ENCODE results near the gene RDM1. TPM values are rescaled to one million over a fixed set of nuclear protein-coding genes. Genes with fewer than 3 reads are reported as not detected.

RDM1 gene, protein sequence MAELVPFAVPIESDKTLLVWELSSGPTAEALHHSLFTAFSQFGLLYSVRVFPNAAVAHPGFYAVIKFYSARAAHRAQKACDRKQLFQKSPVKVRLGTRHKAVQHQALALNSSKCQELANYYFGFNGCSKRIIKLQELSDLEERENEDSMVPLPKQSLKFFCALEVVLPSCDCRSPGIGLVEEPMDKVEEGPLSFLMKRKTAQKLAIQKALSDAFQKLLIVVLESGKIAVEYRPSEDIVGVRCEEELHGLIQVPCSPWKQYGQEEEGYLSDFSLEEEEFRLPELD
- total RNA-seq (2022; extraction: Qiagen RNA extraction), result 2.7 to 3.9 TPM (median 3.1 TPM) in 5 replicates

DNA sequence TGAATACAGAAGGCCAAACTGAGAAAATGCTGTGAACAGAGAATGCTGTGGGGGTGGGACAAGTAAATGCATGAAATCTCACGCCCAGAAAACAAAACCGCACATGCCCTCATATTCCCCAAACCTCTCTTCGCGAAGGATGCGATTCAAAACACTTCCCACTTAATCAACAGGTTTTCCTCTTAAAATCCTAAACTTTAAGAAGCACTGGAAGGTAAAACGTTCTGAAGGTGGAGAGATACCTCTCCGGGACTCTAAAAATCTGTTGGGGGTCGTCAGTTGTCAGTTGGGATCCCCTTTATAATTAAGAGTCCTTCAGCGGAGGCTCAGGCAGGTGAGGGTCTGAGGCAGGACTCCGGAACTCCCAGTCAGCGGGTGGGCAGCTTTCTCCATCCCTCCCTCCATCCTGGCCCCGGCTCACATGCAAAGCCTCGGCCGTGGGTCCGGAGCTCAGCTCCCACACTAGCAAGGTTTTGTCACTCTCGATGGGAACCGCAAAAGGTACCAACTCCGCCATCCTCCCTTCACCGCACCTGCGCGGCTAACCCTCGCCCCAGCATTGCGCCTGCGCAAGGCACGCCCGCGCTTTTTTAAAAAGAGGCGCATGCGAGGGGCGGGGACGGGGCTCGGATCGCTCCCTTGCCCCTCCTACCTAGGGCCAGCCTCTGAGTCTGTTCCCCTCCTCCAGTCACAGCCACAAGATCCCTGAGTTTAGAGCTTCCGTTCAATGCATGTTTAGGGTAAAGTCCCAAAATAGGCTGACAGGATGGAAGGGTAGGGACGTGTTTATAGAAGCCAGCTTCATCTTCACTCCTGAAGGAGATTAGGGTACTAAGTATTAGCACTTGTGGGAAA is at the start of gene RDM1:
Gene RDM1, minus strand, starts transcription at position 563 of the 855 bp plus-strand sequence. Its CDS starts 46 bp downstream, at position 517.

DNA sequence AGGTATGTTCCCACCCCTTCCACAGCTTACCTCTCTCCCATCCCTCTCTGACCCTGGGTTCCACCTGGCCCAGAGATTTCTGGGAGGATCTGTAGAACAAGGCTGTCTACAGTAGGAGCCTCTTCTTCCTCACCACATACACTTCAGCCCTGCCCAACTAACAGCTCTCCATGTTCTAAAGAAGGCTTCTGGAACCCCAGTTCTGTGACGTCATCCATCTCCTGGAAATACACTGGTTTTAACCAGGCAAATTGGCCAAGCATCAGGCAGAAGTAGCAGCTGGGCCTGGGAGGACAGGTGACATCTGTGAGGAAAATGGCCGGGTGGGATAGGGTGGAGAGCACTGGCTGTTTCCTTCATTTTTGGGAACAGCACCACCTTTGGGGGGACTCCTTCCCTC is 13.0 kb upstream of the RDM1 start, which contains the start of gene LYZL6:
Gene LYZL6, minus strand, starts transcription at position 177 of the 400 bp plus-strand sequence. CDS start 4,357 bp downstream, outside the sequence.

DNA sequence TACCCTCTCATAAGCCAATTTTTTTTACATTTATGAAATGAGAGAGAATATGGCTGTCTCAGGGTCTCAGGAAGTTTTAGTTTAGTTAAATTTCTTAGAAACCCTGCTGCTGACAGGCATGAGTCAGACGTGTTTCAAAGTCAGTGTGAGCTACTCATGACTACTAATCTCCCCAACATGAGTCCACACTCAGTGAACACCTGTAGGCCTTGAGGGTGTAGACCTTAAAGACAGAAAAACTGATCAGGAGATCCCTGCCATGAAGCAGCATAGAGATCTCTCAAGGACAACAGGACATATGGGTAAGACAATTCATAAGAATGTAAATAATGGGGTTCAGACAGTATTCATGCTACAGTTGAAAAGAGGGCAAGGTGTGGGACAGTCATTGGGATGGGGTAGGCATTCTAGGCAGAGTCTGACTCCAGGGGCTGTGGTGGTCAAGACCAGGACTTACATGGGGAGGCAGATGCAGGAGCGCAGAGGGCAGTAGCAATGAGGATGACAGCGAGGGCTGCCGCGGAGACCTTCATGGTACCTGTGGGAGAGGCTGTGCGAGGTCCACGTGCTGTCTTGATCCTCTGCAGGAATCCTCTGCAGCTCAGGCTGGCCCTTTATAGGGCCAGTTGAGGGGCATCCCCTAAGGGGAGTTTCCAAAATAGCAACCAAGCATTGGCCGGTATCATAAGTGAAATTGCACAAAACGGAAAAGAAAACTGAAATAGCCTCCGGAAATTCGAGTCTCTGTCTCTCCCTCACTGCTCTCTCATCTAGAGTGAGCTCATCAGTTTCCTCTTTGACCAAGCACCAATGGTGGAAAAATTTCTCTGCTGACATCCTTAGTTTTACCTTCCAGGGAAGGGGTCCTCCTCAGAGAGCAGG is 50.6 kb downstream of the RDM1 start, which contains the start of gene CCL5:
Gene CCL5, minus strand, starts transcription at position 588 of the 882 bp plus-strand sequence.

DNA sequence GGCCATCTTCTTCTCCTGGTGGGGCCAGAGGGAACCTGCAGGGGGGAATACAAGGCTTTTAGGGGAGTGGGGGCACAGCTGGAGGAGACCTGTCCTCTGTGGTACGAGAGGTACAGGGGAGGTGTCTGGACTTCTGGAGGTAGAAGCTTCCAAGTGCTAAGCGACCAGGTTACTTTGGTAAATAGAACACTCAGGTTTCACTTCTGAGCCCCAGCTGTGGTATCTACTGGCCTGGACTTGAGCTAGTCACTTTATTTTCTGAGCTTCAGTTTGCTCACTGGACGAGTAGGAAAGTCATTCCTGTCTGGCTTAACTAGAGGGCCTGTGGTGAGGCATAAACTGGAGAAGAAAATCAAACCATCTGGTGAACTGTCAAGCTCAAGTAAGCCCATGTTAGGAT is 61.8 kb downstream of the RDM1 start, which contains the start of gene HEATR9:
Gene HEATR9, minus strand, starts transcription at position 155 of the 400 bp plus-strand sequence. Its CDS starts 149 bp downstream, at position 6.

Other genes with a start within 250 kb of the RDM1 start
- gene RASL10B, start 199.1 kb downstream of the RDM1 start, total RNA-seq (2022; extraction: Qiagen RNA extraction), result 0.07 to 0.14 TPM (median 0.13 TPM) in 5 replicates
- gene GAS2L2, start 177.5 kb downstream of the RDM1 start, total RNA-seq (2022; extraction: Qiagen RNA extraction), result 0.04 to 0.08 TPM (median 0.08 TPM) in 5 replicates
- 0.21 to 0.59 TPM (median 0.34 TPM) in 4 of 5 replicates, not detected in the other for gene C17orf50, start 169.9 kb downstream of the RDM1 start, total RNA-seq (2022; extraction: Qiagen RNA extraction)
- 4.5 to 8.7 TPM (median 7.5 TPM) in 5 replicates for gene MMP28, start 135.1 kb downstream of the RDM1 start, total RNA-seq (2022; extraction: Qiagen RNA extraction)
- 197 to 220 TPM (median 203 TPM) in 5 replicates for gene TAF15, start 121.3 kb downstream of the RDM1 start, total RNA-seq (2022; extraction: Qiagen RNA extraction)
- gene HEATR9, start 61.9 kb downstream of the RDM1 start, total RNA-seq (2022; extraction: Qiagen RNA extraction), result not detected in 5 replicates
- 1.1 to 1.5 TPM (median 1.2 TPM) in 5 replicates for gene CCL5, start 50.4 kb downstream of the RDM1 start, total RNA-seq (2022; extraction: Qiagen RNA extraction)
- gene LYZL6, start 12.9 kb upstream of the RDM1 start, total RNA-seq (2022; extraction: Qiagen RNA extraction), result not detected in 5 replicates
- gene CCL16, start 50.7 kb upstream of the RDM1 start, total RNA-seq (2022; extraction: Qiagen RNA extraction), result not detected in 5 replicates
- not detected in 5 replicates for gene CCL14, start 56.0 kb upstream of the RDM1 start, total RNA-seq (2022; extraction: Qiagen RNA extraction)
- not detected in 5 replicates for gene CCL15, start 70.8 kb upstream of the RDM1 start, total RNA-seq (2022; extraction: Qiagen RNA extraction)
- not detected in 5 replicates for gene CCL23, start 87.2 kb upstream of the RDM1 start, total RNA-seq (2022; extraction: Qiagen RNA extraction)
- gene CCL18, start 133.5 kb upstream of the RDM1 start, total RNA-seq (2022; extraction: Qiagen RNA extraction), result 0.21 TPM in 1 of 5 replicates, not detected in the others
- gene CCL3, start 159.4 kb upstream of the RDM1 start, total RNA-seq (2022; extraction: Qiagen RNA extraction), result not detected in 5 replicates
- gene CCL4, start 173.1 kb upstream of the RDM1 start, total RNA-seq (2022; extraction: Qiagen RNA extraction), result not detected in 5 replicates
- 2.1 to 3.7 TPM (median 2.6 TPM) in 5 replicates for gene TBC1D3B, start 245.9 kb upstream of the RDM1 start, total RNA-seq (2022; extraction: Qiagen RNA extraction)

Measured in A549 treated with Mapracorat at 1 μM for 4 hours (cell line).